ENCODE results near the gene UGGT1.

UGGT1 gene

DNA sequence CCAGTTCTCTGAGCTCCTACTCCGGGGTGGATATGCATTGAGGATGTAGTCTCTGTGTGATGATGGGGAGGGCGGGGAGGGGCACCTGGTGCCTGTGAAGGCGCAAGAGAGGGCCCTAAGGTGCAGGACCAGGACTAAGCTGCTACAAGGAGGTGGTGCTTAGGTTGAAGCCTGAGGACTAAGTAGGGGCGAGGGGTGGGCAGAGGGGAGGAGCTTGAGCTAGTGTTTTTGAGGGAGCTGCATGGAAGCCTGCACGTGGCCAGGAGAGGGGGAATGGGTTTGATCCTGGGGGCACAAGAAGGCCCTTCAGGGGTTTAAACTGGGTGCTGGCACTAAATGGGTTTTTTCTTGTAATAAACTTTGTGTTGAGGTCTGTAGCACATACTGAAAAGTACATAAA, 105.0 kb downstream of the UGGT1 start:
- Histone ChIP-seq H4K20me1 (ENCODE audit: insufficient read depth, low read length) (no peaks in the 10 kb centered on the region), H3K4me3 (ENCODE audit: low read depth in 1 of 2, low read length in 2 of 2) (no peak overlapping the region), H3K27me3 (ENCODE audit: insufficient read depth, low read length, poor library complexity) (no peaks in the 10 kb centered on the region), H2AFZ (ENCODE audit: low read depth, low read length) (no peak overlapping the region), H3K36me3 (ENCODE audit: insufficient read depth, low read length) (peaks cover 21% of the 10 kb centered on the region; the same call in 1 of the 2 replicates), H3K9me3 (ENCODE audit: insufficient read depth, low read length, severe bottlenecking) (no peaks in the 10 kb centered on the region), H3K4me1 (ENCODE audit: insufficient read depth, low read length) (peaks cover 19% of the 10 kb centered on the region), H3K4me2 (ENCODE audit: insufficient read depth, low read length) (no peak overlapping the region), H3K27ac (ENCODE audit: low read length) (no peak overlapping the region; the same call in 1 of the 2 replicates), H3K9ac (ENCODE audit: low read depth, low read length) (no peak overlapping the region), H3K79me2 (ENCODE audit: insufficient read depth, low read length) (no peaks in the 10 kb centered on the region)
- ATAC-seq (ENCODE audit: insufficient read depth, low read depth): no peak
- no peak for DNase-seq
- TF ChIP-seq, protein P1, sequence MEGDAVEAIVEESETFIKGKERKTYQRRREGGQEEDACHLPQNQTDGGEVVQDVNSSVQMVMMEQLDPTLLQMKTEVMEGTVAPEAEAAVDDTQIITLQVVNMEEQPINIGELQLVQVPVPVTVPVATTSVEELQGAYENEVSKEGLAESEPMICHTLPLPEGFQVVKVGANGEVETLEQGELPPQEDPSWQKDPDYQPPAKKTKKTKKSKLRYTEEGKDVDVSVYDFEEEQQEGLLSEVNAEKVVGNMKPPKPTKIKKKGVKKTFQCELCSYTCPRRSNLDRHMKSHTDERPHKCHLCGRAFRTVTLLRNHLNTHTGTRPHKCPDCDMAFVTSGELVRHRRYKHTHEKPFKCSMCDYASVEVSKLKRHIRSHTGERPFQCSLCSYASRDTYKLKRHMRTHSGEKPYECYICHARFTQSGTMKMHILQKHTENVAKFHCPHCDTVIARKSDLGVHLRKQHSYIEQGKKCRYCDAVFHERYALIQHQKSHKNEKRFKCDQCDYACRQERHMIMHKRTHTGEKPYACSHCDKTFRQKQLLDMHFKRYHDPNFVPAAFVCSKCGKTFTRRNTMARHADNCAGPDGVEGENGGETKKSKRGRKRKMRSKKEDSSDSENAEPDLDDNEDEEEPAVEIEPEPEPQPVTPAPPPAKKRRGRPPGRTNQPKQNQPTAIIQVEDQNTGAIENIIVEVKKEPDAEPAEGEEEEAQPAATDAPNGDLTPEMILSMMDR (IDR thresholded peaks at IDR 0.05; ENCODE audit: borderline replicate concordance, extremely low read depth, low read length, poor library complexity, severe bottlenecking): no peak
- TF ChIP-seq EZH2 (IDR thresholded peaks at IDR 0.05; ENCODE audit: borderline replicate concordance, low read depth, low read length, severe bottlenecking): no peak

DNA sequence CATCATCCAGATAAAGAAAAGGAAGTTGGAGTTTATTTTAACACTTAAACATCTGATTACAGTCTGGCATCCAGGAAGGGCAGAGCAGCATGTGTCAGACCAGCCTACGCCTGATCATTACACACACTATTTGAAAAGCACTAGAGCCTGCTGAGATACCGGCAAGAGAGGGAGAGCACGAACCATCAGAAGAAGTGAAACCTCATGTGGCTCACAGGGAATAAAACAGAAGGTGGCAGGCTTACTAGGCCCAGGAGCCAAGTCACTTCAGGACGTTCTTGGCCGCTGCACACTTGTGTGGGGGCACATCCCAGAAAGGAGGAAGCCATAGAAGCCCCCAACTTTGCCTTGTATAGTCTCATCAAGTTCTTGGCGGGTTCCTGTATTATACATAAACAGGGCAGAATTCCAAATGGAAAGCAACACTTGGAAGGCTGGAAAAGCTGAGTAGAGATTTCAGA, 105.5 kb downstream of the UGGT1 start:
- DNase-seq: no peak
- H3K9me3 ChIP-seq (ENCODE audit: insufficient read depth, low read length, severe bottlenecking): no peaks in the 10 kb centered on the region
- no peak overlapping the region for H3K9ac ChIP-seq (ENCODE audit: low read depth, low read length)
- H3K27ac ChIP-seq (ENCODE audit: low read length): peak overlapping the region; percentile 48
- H4K20me1 ChIP-seq (ENCODE audit: insufficient read depth, low read length): no peaks in the 10 kb centered on the region
- no peak overlapping the region for H3K4me3 ChIP-seq (ENCODE audit: low read depth in 1 of 2, low read length in 2 of 2)
- ATAC-seq (ENCODE audit: insufficient read depth, low read depth): peak; percentile 32; the same call in 1 of the 3 replicates
- no peaks in the 10 kb centered on the region for H3K79me2 ChIP-seq (ENCODE audit: insufficient read depth, low read length)
- H3K36me3 ChIP-seq (ENCODE audit: insufficient read depth, low read length): peaks cover 17% of the 10 kb centered on the region; the same call in 1 of the 2 replicates
- H3K4me2 ChIP-seq (ENCODE audit: insufficient read depth, low read length): no peak overlapping the region
- peaks cover 19% of the 10 kb centered on the region for H3K4me1 ChIP-seq (ENCODE audit: insufficient read depth, low read length)
- no peak overlapping the region for H2AFZ ChIP-seq (ENCODE audit: low read depth, low read length)
- no peaks in the 10 kb centered on the region for H3K27me3 ChIP-seq (ENCODE audit: insufficient read depth, low read length, poor library complexity)
- TF ChIP-seq, protein P1 (IDR thresholded peaks at IDR 0.05; ENCODE audit: borderline replicate concordance, extremely low read depth, low read length, poor library complexity, severe bottlenecking): no peak
- no peak for TF ChIP-seq EZH2 (IDR thresholded peaks at IDR 0.05; ENCODE audit: borderline replicate concordance, low read depth, low read length, severe bottlenecking)

DNA sequence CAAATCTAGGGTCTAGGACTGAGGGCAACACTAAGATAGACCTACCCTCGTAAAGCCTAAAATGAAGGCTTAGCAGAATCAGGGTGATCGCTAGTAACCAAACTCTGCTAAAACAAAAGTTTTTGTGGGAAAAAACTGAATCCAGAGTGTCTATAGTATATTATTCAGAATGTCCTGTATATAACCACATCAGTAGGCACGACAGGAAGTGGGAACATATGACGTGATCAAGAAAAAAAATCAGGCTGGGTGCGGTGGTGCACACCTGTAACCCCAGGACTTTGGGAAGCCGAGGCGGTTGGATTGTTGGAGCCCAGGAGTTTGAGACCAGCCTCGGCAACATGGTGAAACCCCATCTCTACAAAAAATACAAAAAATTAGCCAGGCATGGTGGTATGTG, 106.1 kb downstream of the UGGT1 start:
- H3K4me2 ChIP-seq (ENCODE audit: insufficient read depth, low read length): no peak overlapping the region
- H2AFZ ChIP-seq (ENCODE audit: low read depth, low read length): no peak overlapping the region
- H3K9ac ChIP-seq (ENCODE audit: low read depth, low read length): no peak overlapping the region

More for the DNA sequence above, 106.1 kb downstream of the UGGT1 start:
- Histone ChIP-seq H3K4me3 (ENCODE audit: low read depth in 1 of 2, low read length in 2 of 2) (no peak overlapping the region), H3K36me3 (ENCODE audit: insufficient read depth, low read length) (peaks cover 12% of the 10 kb centered on the region; the same call in 1 of the 2 replicates), H3K9me3 (ENCODE audit: insufficient read depth, low read length, severe bottlenecking) (no peaks in the 10 kb centered on the region), H3K4me1 (ENCODE audit: insufficient read depth, low read length) (peaks cover 19% of the 10 kb centered on the region), H3K79me2 (ENCODE audit: insufficient read depth, low read length) (no peaks in the 10 kb centered on the region), H3K27me3 (ENCODE audit: insufficient read depth, low read length, poor library complexity) (no peaks in the 10 kb centered on the region), H4K20me1 (ENCODE audit: insufficient read depth, low read length) (no peaks in the 10 kb centered on the region), H3K27ac (ENCODE audit: low read length) (peak overlapping the region; percentile 48; the same call in 1 of the 2 replicates)
- peak; percentile 79 for ATAC-seq (ENCODE audit: insufficient read depth, low read depth)
- DNase-seq: peak; percentile 46
- TF ChIP-seq, protein P1 (IDR thresholded peaks at IDR 0.05; ENCODE audit: borderline replicate concordance, extremely low read depth, low read length, poor library complexity, severe bottlenecking): no peak
- no peak for TF ChIP-seq EZH2 (IDR thresholded peaks at IDR 0.05; ENCODE audit: borderline replicate concordance, low read depth, low read length, severe bottlenecking)
